HepG2 (cell line): Measurements from ENCODE around the gene METTL5. TPM values are rescaled to one million over a fixed set of nuclear protein-coding genes. Genes with fewer than 3 reads are reported as not detected.

Experiments
- ATAC-seq: fragments of 200-7000 bp; cut with Tn5 transposase; 3 replicates; pipeline ENCODE4 v1.9.1; 2020; ENCODE audit warnings: mild to moderate bottlenecking, moderate library complexity
- BruUV-seq: library from RNA; stranded (reverse); fragments of 400-500 nt; replicated peaks from 2 replicates; lab custom pipeline; 2021; lab: Mats Ljungman, UMichigan
- CTCF ChIA-PET: fragments of 300-600 bp; formaldehyde crosslinking; extraction: SDS; loops from one replicate; lab custom pipeline; 2021; ENCODE audit warnings: low total read pairs, inconsistent platforms, low intra/inter-chr PET ratio; lab: Yijun Ruan, JAX
- POLR2A ChIA-PET: fragments of 350-600 bp; sonication (Branson Sonifier 250); formaldehyde crosslinking; loops from one replicate; lab custom pipeline; 2020; ENCODE audit warnings: antibody characterized with exemption, inconsistent platforms; lab: Yijun Ruan, JAX
- DNase-seq: peaks from one replicate; pipeline ENCODE4 v3.0.0-alpha.2; 2015; ENCODE audit warnings: low spot score
- FAIRE-seq: peaks from 3 replicates; lab custom pipeline; 2011; peaks lifted over from hg19 to GRCh38; lab: Jason Lieb, UNC
- H2AFZ ChIP-seq: one replicate; pipeline ENCODE4 v1.6.1; 2011; ENCODE audit warnings: low read length, inconsistent platforms
- H3K27ac ChIP-seq: fragments of 300-600 bp; 3 replicates; pipeline ENCODE4 v1.8.0; 2011; ENCODE audit warnings: mixed run types, mild to moderate bottlenecking, mixed read lengths, low read length, inconsistent platforms; ENCODE audit not compliant: insufficient read depth; ENCODE audit errors: extremely low read length
- H3K27me3 ChIP-seq, 2 experiments: fragments of 200-600 bp in 1 of 2; 2 replicates in 1 of 2; 3 replicates in 1 of 2; pipeline versions ENCODE4 v1.6.0 to v1.8.0; 2011; ENCODE audit warnings: low read length in 2 of 2, mild to moderate bottlenecking in 2 of 2, moderate library complexity in 2 of 2, inconsistent platforms in 1 of 2; ENCODE audit not compliant: insufficient read depth in 2 of 2, control insufficient read depth in 1 of 2
- H3K36me3 ChIP-seq, 2 experiments: fragments of 200-600 bp in 1 of 2; replicated peaks in 1 of 2; 2 replicates in 1 of 2; 3 replicates in 1 of 2; pipeline versions ENCODE4 v1.5.1 to v1.8.0; 2011; ENCODE audit warnings: low read length in 2 of 2, inconsistent platforms in 1 of 2; ENCODE audit not compliant: insufficient read depth in 2 of 2, control insufficient read depth in 1 of 2
- H3K4me1 ChIP-seq: 2 replicates; pipeline ENCODE4 v1.5.1; 2012; ENCODE audit warnings: low read length, inconsistent platforms; ENCODE audit not compliant: insufficient read depth
- H3K4me2 ChIP-seq: 2 replicates; pipeline ENCODE4 v1.6.0; 2011; ENCODE audit warnings: low read depth, low read length, inconsistent platforms
- H3K4me3 ChIP-seq, 3 experiments: fragments of 200-600 bp in 1 of 3; sonication (generic), shearing (Covaris generic) in 1 of 3; replicated peaks in 1 of 3; 2 replicates each; pipeline ENCODE4 v1.5.1; 2011 to 2016; ENCODE audit warnings: low read length in 3 of 3, inconsistent platforms in 2 of 3, low read depth in 2 of 3, mild to moderate bottlenecking in 2 of 3, control low read depth in 1 of 3, mixed read lengths in 1 of 3; ENCODE audit not compliant: insufficient read depth in 1 of 3
- H3K79me2 ChIP-seq: one replicate; pipeline ENCODE4 v1.6.1; 2011; ENCODE audit warnings: low read length, inconsistent platforms; ENCODE audit not compliant: insufficient read depth
- H3K9ac ChIP-seq: 2 replicates; pipeline ENCODE4 v1.6.0; 2011; ENCODE audit warnings: mild to moderate bottlenecking, low read depth, low read length, inconsistent platforms; ENCODE audit not compliant: insufficient read depth
- H3K9me3 ChIP-seq: 2 replicates; pipeline ENCODE4 v1.5.1; 2012; ENCODE audit warnings: mild to moderate bottlenecking, low read length
- H4K20me1 ChIP-seq: 2 replicates; pipeline ENCODE4 v1.6.0; 2011; ENCODE audit warnings: inconsistent platforms, mild to moderate bottlenecking, low read length, moderate library complexity; ENCODE audit not compliant: insufficient read depth
- DMAP1 ChIP-seq: IDR thresholded peaks from 2 replicates; pipeline ENCODE4 v1.6.1; 2016
- GATAD1 ChIP-seq: IDR thresholded peaks from 2 replicates; pipeline ENCODE4 v1.6.1; 2016; ENCODE audit warnings: missing genetic modification reagents, missing compliant biosample characterization
- MED1 ChIP-seq: sonication (generic); formaldehyde crosslinking; IDR thresholded peaks from 2 replicates; pipeline ENCODE4 v1.4.0; 2020; ENCODE audit warnings: missing genetic modification reagents
- NR2F6 ChIP-seq, 2 experiments: IDR thresholded peaks; 2 replicates each; pipeline ENCODE4 v1.6.1; 2016; ENCODE audit warnings: antibody characterized with exemption in 1 of 2, mild to moderate bottlenecking in 1 of 2
- PHF5A ChIP-seq: IDR thresholded peaks from one replicate; pipeline ENCODE4 v1.6.1; 2018; ENCODE audit warnings: low read depth, missing genetic modification reagents; ENCODE audit not compliant: unreplicated experiment
- WGBS: methylation state at CpG from one replicate; pipeline ENCODE4 v1.1.6; 2017; ENCODE audit warnings: low lambda C conversion rate; 5-methylcytosine and 5-hydroxymethylcytosine counted together
- in situ Hi-C: cut with HindIII; loops from 2 replicates; pipeline ENCODE4 v1.10.0; 2017; ENCODE audit warnings: low pct_unique_long_range_greater_than_20kb; ENCODE audit not compliant: extremely low pct_ligation_motif_present
- intact Hi-C: fragments of 100-400 bp; cut with micrococcal nuclease; formaldehyde crosslinking; loops from one replicate; pipeline ENCODE4 v1.10.0; 2022; ENCODE audit not compliant: unreplicated experiment
- polyA plus RNA-seq, 8 experiments: library from polyadenylated mRNA; depleted of rRNA in 3 of 8; stranded (reverse) in 7 of 8; unstranded in 1 of 8; fragments of >200 nt; fragmentation: Illumina TruSeq in 4 of 8; extraction: Trizol in 4 of 8; gene quantifications; 2 replicates each; pipeline versions ENCODE4 v1.2.1 to v1.2.3, GENCODE V29; 2011 to 2016; ENCODE audit warnings: low read depth in 4 of 8, missing spikeins in 1 of 8, mixed read lengths in 1 of 8; ENCODE audit not compliant: insufficient read depth in 1 of 8
- total RNA-seq, 5 experiments: library from RNA; depleted of rRNA; stranded (reverse); fragments of >200 nt; fragmentation: Illumina TruSeq; extraction: Trizol; gene quantifications; 2 replicates each; pipeline ENCODE4 v1.2.3, GENCODE V29; 2016; ENCODE audit warnings: low read depth in 1 of 5
- TF ChIP-seq, protein P1 (sequence below): fragments of 450-650 bp; IDR thresholded peaks from 2 replicates; pipeline ENCODE4 v1.6.1; 2016
- TF ChIP-seq, protein P2 (sequence below): sonication (generic); formaldehyde crosslinking; IDR thresholded peaks from 2 replicates; pipeline ENCODE4 v1.4.0; 2020; ENCODE audit warnings: missing genetic modification reagents
- TF ChIP-seq, protein P3 (sequence below), 2 experiments: sonication (generic) in 1 of 2; formaldehyde crosslinking in 1 of 2; IDR thresholded peaks; 2 replicates each; pipeline versions ENCODE4 v1.5.1 to v1.6.1; 2011 to 2020; ENCODE audit warnings: borderline replicate concordance in 1 of 2, low read depth in 1 of 2, low read length in 1 of 2, mild to moderate bottlenecking in 1 of 2, missing genetic modification reagents in 1 of 2, moderate library complexity in 1 of 2
- TF ChIP-seq, protein P4 (sequence below): IDR thresholded peaks from 2 replicates; pipeline ENCODE4 v1.6.1; 2012; ENCODE audit warnings: inconsistent platforms

Gene METTL5
- total and polyA plus RNA-seq, 2 of the 13 experiments (the other 11 are each of a cell fraction or from before 2014, with no cell fraction given), result 50.7 to 95.1 TPM

DNA sequence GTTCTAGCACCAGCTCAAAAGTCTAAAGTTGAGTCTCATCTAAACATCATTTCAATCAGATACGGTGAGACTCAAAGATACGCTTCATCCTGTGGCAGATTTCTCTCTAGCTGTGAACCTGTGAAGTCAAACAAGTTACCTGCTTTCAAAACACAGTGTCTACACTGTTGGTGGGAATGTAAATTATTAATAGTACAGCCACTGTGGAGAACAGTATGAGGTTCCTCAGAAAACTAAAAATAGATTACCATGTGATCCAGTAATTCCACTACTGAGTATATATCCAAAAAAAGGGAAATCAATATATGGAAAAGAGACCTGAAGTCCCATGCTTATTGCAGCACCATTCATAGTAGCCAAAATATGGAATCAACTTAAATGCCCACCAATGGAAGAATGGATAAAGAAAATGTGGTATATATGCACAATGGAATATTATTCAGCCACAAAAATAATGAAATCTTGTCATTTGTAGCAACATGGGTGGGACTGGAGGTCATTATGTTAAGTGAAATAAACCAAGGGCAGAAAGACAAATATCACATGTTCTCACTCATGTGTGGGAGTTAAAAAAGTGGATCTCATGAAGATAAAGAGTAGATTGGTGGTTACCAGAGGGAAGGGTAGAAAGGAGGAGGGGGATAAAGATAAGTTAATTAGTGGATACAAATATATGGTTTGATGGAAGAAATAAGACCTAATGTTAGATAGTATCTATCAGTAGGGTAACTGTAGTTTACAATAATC lies 14.2 kb upstream of the METTL5 start (continued):
- TF ChIP-seq GATAD1 (CRISPR knock-in tag), result no peak

DNA sequence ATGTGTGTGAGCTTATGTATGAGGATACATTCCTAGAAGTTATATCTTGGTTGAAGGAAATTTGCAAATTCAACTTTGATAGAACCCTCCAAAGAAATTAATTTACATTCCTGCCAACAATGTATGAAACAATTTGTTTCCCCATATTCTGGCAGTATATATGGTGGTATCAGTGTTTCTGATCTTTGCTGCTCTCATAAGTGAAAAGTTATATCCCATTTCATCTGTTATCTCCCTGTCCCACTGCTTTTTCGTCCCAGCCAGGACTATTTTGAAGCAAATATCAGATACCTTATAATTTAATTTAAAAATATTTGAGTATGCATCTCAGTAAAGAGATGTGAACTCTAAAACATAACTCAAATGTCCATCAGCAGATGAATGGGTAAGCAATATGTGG lies 9.7 kb upstream of the METTL5 start:
- in situ Hi-C loops, result no loop called here
- WGBS, result 94% methylated on average over 1 of the region's 1 CpG
- no peak for DNase-seq
- ChIA-PET CTCF (no interaction called here), POLR2A (no interaction called here)
- intact Hi-C loops, result no loop called here
- no peak overlapping the region for H3K27ac ChIP-seq
- peaks cover 4 to 7% of the 10 kb centered on the region in 2 experiments; a peak in 4 of 5 replicates for H3K36me3 ChIP-seq
- no peak overlapping the region for H3K4me3 ChIP-seq
- TSS peak; percentile 5 for BruUV-seq
- H3K9ac ChIP-seq, result no peak overlapping the region
- no peaks in the 10 kb centered on the region for H3K9me3 ChIP-seq
- peaks cover 34% of the 10 kb centered on the region for H3K4me1 ChIP-seq
- no peak overlapping the region for H2AFZ ChIP-seq
- ATAC-seq, result no peak
- peaks cover 11% of the 10 kb centered on the region for H4K20me1 ChIP-seq
- no peaks in the 10 kb centered on the region for H3K27me3 ChIP-seq
- H3K79me2 ChIP-seq, result peaks cover 88% of the 10 kb centered on the region
- H3K4me2 ChIP-seq, result no peak overlapping the region
- TF ChIP-seq NR2F6 (IDR thresholded peaks at IDR 0.05), result no peak
- no peak for TF ChIP-seq NR2F6 (CRISPR knock-in tag; IDR thresholded peaks at IDR 0.05)
- no peak for TF ChIP-seq DMAP1
- no peak for FAIRE-seq

DNA sequence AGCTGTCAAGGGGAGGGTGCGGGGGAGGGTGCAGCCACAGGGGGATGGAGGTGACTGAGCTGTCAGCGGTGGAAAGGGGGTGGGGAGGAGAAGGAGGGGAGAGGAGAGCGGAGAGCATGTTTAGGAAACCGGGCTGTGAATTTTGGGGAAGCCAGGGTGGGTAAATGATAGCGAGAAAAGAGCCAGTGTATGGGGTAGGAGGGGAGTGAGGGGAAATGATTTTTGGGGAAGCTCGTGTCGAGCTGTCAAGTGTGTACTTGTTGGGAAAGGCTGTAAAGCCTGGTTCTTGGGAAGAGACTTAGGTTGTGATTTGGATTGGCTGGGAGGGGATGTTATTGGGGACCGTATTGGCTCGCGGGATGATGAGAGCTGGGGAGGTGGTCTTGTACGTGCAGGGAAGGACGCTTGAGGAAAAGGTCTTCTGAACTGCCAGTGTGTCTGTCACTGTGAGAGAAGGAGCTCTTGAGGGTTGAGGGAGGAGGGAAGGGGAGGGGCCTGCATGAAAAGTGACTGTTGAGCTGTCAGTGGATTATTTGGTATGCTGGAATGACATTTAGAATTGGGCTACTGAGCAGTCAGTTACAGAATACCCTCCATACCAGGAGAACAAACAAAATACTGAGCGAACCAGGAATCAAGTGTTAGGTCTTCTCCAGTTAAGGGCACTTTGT lies 3.6 kb upstream of the METTL5 start:
- CTCF ChIA-PET, result no interaction called here
- Histone ChIP-seq H3K36me3 (peaks cover 0 to 2% of the 10 kb centered on the region in 2 experiments; a peak in 1 of 5 replicates), H3K27me3 (no peaks in the 10 kb centered on the region; a peak in 1 of 5 replicates), H3K4me3 (peak overlapping the region; percentile 81 to 97 (median 90)), H4K20me1 (peaks cover 26% of the 10 kb centered on the region), H3K4me1 (peaks cover 55% of the 10 kb centered on the region), H2AFZ (no peak overlapping the region), H3K4me2 (peak overlapping the region; percentile 96), H3K9ac (peak overlapping the region; percentile 85), H3K79me2 (peaks cover 62% of the 10 kb centered on the region), H3K9me3 (no peaks in the 10 kb centered on the region), H3K27ac (peak overlapping the region; percentile 63)
- no TSS peak for BruUV-seq
- intact Hi-C loops (no loop called here), in situ Hi-C loops (no loop called here)
- 1% methylated on average over 13 of the region's 13 CpGs for WGBS
- no peak for FAIRE-seq
- POLR2A ChIA-PET, result interaction anchor here (0.6 to 2.4 kb wide), 11 partner anchors 9 to 255 kb away, joined by 3 to 16 read pairs (median 4); partner anchors contain the start of genes FASTKD1 and SSB
- peak; percentile 41 for ATAC-seq
- DNase-seq, result peak; percentile 62
- TF ChIP-seq PHF5A (no peak), MED1 (no peak)
- TF ChIP-seq, protein P1, sequence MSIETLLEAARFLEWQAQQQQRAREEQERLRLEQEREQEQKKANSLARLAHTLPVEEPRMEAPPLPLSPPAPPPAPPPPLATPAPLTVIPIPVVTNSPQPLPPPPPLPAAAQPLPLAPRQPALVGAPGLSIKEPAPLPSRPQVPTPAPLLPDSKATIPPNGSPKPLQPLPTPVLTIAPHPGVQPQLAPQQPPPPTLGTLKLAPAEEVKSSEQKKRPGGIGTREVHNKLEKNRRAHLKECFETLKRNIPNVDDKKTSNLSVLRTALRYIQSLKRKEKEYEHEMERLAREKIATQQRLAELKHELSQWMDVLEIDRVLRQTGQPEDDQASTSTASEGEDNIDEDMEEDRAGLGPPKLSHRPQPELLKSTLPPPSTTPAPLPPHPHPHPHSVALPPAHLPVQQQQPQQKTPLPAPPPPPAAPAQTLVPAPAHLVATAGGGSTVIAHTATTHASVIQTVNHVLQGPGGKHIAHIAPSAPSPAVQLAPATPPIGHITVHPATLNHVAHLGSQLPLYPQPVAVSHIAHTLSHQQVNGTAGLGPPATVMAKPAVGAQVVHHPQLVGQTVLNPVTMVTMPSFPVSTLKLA, result peak; percentile 56
- TF ChIP-seq, protein P2, sequence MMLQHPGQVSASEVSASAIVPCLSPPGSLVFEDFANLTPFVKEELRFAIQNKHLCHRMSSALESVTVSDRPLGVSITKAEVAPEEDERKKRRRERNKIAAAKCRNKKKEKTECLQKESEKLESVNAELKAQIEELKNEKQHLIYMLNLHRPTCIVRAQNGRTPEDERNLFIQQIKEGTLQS, result no peak
- TF ChIP-seq, protein P3, sequence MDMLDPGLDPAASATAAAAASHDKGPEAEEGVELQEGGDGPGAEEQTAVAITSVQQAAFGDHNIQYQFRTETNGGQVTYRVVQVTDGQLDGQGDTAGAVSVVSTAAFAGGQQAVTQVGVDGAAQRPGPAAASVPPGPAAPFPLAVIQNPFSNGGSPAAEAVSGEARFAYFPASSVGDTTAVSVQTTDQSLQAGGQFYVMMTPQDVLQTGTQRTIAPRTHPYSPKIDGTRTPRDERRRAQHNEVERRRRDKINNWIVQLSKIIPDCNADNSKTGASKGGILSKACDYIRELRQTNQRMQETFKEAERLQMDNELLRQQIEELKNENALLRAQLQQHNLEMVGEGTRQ (IDR thresholded peaks at IDR 0.05; ENCODE audit: low read depth, low read length), result no peak
- TF ChIP-seq, protein P3 (CRISPR knock-in tag; IDR thresholded peaks at IDR 0.05; ENCODE audit: borderline replicate concordance), result no peak
- TF ChIP-seq, protein P4, sequence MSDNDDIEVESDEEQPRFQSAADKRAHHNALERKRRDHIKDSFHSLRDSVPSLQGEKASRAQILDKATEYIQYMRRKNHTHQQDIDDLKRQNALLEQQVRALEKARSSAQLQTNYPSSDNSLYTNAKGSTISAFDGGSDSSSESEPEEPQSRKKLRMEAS, result no peak
